Neural cell (in vitro differentiated cells): ENCODE measurements around the gene ARL2BP. TPM values are rescaled to one million over a fixed set of nuclear protein-coding genes. Genes with fewer than 3 reads are reported as not detected.

ENCODE experiments used
- H2AFZ ChIP-seq: fragments of 200-600, 300-800 bp; sonication (generic), shearing (Covaris generic); 2 replicates; pipeline ENCODE4 v1.6.0; 2014; ENCODE audit warnings: low read depth, mild to moderate bottlenecking, antibody characterized with exemption, low read length, moderate library complexity
- H3F3A ChIP-seq: fragments of 200-600 bp; shearing (Covaris generic); 2 replicates; pipeline ENCODE4 v1.6.1; 2016; ENCODE audit warnings: mild to moderate bottlenecking, moderate library complexity, mixed read lengths, antibody characterized with exemption, low read length; ENCODE audit not compliant: insufficient read depth, poor library complexity, severe bottlenecking
- H3K27ac ChIP-seq: fragments of 200-600, 300-800 bp; sonication (generic), shearing (Covaris generic); 2 replicates; pipeline ENCODE4 v1.5.1; 2014; ENCODE audit warnings: mild to moderate bottlenecking, low read length, moderate library complexity
- H3K27me3 ChIP-seq: fragments of 300-800, 200-600 bp; sonication (generic), shearing (Covaris generic); 2 replicates; pipeline ENCODE4 v1.6.0; 2014; ENCODE audit warnings: mild to moderate bottlenecking, low read depth, low read length, moderate library complexity; ENCODE audit not compliant: insufficient read depth
- H3K36me3 ChIP-seq: fragments of 300-800, 200-600 bp; sonication (generic), shearing (Covaris generic); 2 replicates; pipeline ENCODE4 v1.5.1; 2014; ENCODE audit warnings: mild to moderate bottlenecking, antibody characterized with exemption, low read length, moderate library complexity; ENCODE audit not compliant: insufficient read depth
- H3K4me2 ChIP-seq: fragments of 300-800, 200-600 bp; sonication (generic), shearing (Covaris generic); 2 replicates; pipeline ENCODE4 v1.6.0; 2014; ENCODE audit warnings: mild to moderate bottlenecking, low read length
- H3K4me3 ChIP-seq: fragments of 300-800, 200-600 bp; sonication (generic), shearing (Covaris generic); 2 replicates; pipeline ENCODE4 v1.5.1; 2014; ENCODE audit warnings: mild to moderate bottlenecking, low read length, moderate library complexity
- H3K79me2 ChIP-seq: fragments of 200-600 bp; shearing (Covaris generic); replicated peaks from 2 replicates; pipeline ENCODE4 v1.6.0; 2014; ENCODE audit warnings: mild to moderate bottlenecking, low read length, moderate library complexity; ENCODE audit not compliant: insufficient read depth
- H3K9ac ChIP-seq: fragments of 300-800, 200-600 bp; sonication (generic), shearing (Covaris generic); 2 replicates; pipeline ENCODE4 v1.6.1; 2016; ENCODE audit warnings: mild to moderate bottlenecking, low read length, mixed read lengths
- H3K9me2 ChIP-seq: fragments of 200-600 bp; shearing (Covaris generic); 2 replicates; pipeline ENCODE4 v1.6.1; 2016; ENCODE audit warnings: mild to moderate bottlenecking, low read length, mixed read lengths; ENCODE audit not compliant: insufficient read depth
- H3K9me3 ChIP-seq: fragments of 200-600, 300-800 bp; sonication (generic), shearing (Covaris generic); 2 replicates; pipeline ENCODE4 v1.6.1; 2016; ENCODE audit warnings: mild to moderate bottlenecking, mixed run types, low read length, moderate library complexity, mixed read lengths
- H4K20me1 ChIP-seq: fragments of 200-600 bp; shearing (Covaris generic); 2 replicates; pipeline ENCODE4 v1.6.1; 2016; ENCODE audit warnings: mild to moderate bottlenecking, mixed run types; ENCODE audit not compliant: insufficient read depth
- EP300 ChIP-seq: fragments of 450-650 bp; conservative IDR thresholded peaks from 2 replicates; pipeline ENCODE4 v1.6.1; 2014; ENCODE audit warnings: antibody characterized with exemption, mild to moderate bottlenecking, moderate library complexity; ENCODE audit not compliant: poor library complexity, severe bottlenecking
- EZH2 ChIP-seq: fragments of 200-600, 300-800 bp; shearing (Covaris generic), sonication (generic); IDR thresholded peaks from 2 replicates; pipeline ENCODE4 v1.6.1; 2014; ENCODE audit warnings: antibody characterized with exemption, low read length, borderline replicate concordance, mild to moderate bottlenecking; ENCODE audit not compliant: insufficient read depth, poor library complexity, severe bottlenecking
- MXI1 ChIP-seq: fragments of 450-650 bp; conservative IDR thresholded peaks from 2 replicates; pipeline ENCODE4 v1.6.1; 2014; ENCODE audit warnings: antibody characterized with exemption, mild to moderate bottlenecking; ENCODE audit not compliant: poor library complexity, severe bottlenecking
- POLR2AphosphoS5 ChIP-seq: IDR thresholded peaks from 2 replicates; pipeline ENCODE4 v1.6.1; 2012
- RAD21 ChIP-seq: fragments of 450-650 bp; conservative IDR thresholded peaks from 2 replicates; pipeline ENCODE4 v1.6.1; 2014; ENCODE audit warnings: antibody characterized with exemption, mild to moderate bottlenecking, moderate library complexity
- SMC3 ChIP-seq: fragments of 450-650 bp; conservative IDR thresholded peaks from 2 replicates; pipeline ENCODE4 v1.6.1; 2014; ENCODE audit warnings: antibody characterized with exemption, mild to moderate bottlenecking, moderate library complexity; ENCODE audit not compliant: poor library complexity
- TAF1 ChIP-seq: IDR thresholded peaks from 2 replicates; pipeline ENCODE4 v1.6.1; 2012; ENCODE audit warnings: low read depth
- polyA minus RNA-seq: library from RNA; depleted of rRNA, polyadenylated mRNA; stranded (reverse); fragments of >200 nt; gene quantifications from 2 replicates; pipeline ENCODE4 v1.2.3, GENCODE V29; 2014
- polyA plus RNA-seq: library from polyadenylated mRNA; depleted of rRNA; stranded (reverse); fragments of >200 nt; gene quantifications from 2 replicates; pipeline ENCODE4 v1.2.3, GENCODE V29; 2014
- TF ChIP-seq, protein P1 (sequence below): fragments of 450-650 bp; IDR thresholded peaks from 2 replicates; pipeline ENCODE4 v1.5.1; 2014; ENCODE audit warnings: antibody characterized with exemption, mild to moderate bottlenecking, moderate library complexity; ENCODE audit not compliant: poor library complexity, severe bottlenecking
- TF ChIP-seq, protein P2 (sequence below): IDR thresholded peaks from 2 replicates; pipeline ENCODE4 v1.6.1; 2012; ENCODE audit warnings: borderline replicate concordance

ARL2BP gene
- polyA plus RNA-seq (149 and 153 TPM in 2 replicates), polyA minus RNA-seq (107 and 113 TPM in 2 replicates)

- Histone ChIP-seq H3K27ac (peak within 1 kb of the TSS; percentile 85), H3K9me3 (no peaks in the 10 kb centered on the region), H4K20me1 (no peaks in the 10 kb centered on the region), H3F3A (peaks cover 5% of the 10 kb centered on the region), H3K9me2 (no peaks in the 10 kb centered on the region), H3K27me3 (no peaks in the 10 kb centered on the region), H3K4me2 (peak within 1 kb of the TSS; percentile 91), H3K36me3 (peaks cover 4% of the 10 kb centered on the region), H3K4me3 (peak within 1 kb of the TSS; percentile 87), H3K9ac (peak within 1 kb of the TSS; percentile 91), H2AFZ (peak within 1 kb of the TSS; percentile 56), H3K79me2 (peaks cover 15% of the 10 kb centered on the region)
- TF ChIP-seq EP300 (peak; percentile 55), MXI1 (peak; percentile 90), SMC3 (no peak), TAF1 (peak; percentile 74), POLR2AphosphoS5 (peak; percentile 89), RAD21 (peak; percentile 37), EZH2 (no peak)
- TF ChIP-seq, protein P1, sequence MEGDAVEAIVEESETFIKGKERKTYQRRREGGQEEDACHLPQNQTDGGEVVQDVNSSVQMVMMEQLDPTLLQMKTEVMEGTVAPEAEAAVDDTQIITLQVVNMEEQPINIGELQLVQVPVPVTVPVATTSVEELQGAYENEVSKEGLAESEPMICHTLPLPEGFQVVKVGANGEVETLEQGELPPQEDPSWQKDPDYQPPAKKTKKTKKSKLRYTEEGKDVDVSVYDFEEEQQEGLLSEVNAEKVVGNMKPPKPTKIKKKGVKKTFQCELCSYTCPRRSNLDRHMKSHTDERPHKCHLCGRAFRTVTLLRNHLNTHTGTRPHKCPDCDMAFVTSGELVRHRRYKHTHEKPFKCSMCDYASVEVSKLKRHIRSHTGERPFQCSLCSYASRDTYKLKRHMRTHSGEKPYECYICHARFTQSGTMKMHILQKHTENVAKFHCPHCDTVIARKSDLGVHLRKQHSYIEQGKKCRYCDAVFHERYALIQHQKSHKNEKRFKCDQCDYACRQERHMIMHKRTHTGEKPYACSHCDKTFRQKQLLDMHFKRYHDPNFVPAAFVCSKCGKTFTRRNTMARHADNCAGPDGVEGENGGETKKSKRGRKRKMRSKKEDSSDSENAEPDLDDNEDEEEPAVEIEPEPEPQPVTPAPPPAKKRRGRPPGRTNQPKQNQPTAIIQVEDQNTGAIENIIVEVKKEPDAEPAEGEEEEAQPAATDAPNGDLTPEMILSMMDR = peak; percentile 53
- TF ChIP-seq, protein P2, sequence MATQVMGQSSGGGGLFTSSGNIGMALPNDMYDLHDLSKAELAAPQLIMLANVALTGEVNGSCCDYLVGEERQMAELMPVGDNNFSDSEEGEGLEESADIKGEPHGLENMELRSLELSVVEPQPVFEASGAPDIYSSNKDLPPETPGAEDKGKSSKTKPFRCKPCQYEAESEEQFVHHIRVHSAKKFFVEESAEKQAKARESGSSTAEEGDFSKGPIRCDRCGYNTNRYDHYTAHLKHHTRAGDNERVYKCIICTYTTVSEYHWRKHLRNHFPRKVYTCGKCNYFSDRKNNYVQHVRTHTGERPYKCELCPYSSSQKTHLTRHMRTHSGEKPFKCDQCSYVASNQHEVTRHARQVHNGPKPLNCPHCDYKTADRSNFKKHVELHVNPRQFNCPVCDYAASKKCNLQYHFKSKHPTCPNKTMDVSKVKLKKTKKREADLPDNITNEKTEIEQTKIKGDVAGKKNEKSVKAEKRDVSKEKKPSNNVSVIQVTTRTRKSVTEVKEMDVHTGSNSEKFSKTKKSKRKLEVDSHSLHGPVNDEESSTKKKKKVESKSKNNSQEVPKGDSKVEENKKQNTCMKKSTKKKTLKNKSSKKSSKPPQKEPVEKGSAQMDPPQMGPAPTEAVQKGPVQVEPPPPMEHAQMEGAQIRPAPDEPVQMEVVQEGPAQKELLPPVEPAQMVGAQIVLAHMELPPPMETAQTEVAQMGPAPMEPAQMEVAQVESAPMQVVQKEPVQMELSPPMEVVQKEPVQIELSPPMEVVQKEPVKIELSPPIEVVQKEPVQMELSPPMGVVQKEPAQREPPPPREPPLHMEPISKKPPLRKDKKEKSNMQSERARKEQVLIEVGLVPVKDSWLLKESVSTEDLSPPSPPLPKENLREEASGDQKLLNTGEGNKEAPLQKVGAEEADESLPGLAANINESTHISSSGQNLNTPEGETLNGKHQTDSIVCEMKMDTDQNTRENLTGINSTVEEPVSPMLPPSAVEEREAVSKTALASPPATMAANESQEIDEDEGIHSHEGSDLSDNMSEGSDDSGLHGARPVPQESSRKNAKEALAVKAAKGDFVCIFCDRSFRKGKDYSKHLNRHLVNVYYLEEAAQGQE = peak; percentile 37
Observed at GRCh38 chr16:57244767-57245471, at the start of gene ARL2BP. ARL2BP (plus strand) TSS chr16:57245259; CDS start chr16:57245368, 109 bp downstream.

- Histone ChIP-seq H3K9ac (no peak overlapping the region), H3K4me2 (no peak overlapping the region), H3K79me2 (peaks cover 69% of the 10 kb centered on the region)
Observed at GRCh38 chr16:57196286-57196685, 48.8 kb upstream of the ARL2BP start.

More at GRCh38 chr16:57196286-57196685, 48.8 kb upstream of the ARL2BP start:
- H3F3A ChIP-seq = no peaks in the 10 kb centered on the region
- no peak overlapping the region for H3K4me3 ChIP-seq
- H3K27me3 ChIP-seq = no peaks in the 10 kb centered on the region
- no peaks in the 10 kb centered on the region for H3K9me3 ChIP-seq
- TF ChIP-seq MXI1 (no peak), SMC3 (no peak), RAD21 (no peak)
- TF ChIP-seq, protein P2 = no peak
- H3K36me3 ChIP-seq = no peaks in the 10 kb centered on the region
- H3K27ac ChIP-seq = no peak overlapping the region
- no peaks in the 10 kb centered on the region for H3K9me2 ChIP-seq
- H2AFZ ChIP-seq = no peak overlapping the region
- no peaks in the 10 kb centered on the region for H4K20me1 ChIP-seq
